Kidney tubule cell (primary cell): ENCODE results near the gene LRRC7.

Experiments
- DNase-seq: peaks from one replicate; pipeline ENCODE4 v3.0.0-alpha.2; 2018; ENCODE audit warnings: low spot score

Gene LRRC7

DNA sequence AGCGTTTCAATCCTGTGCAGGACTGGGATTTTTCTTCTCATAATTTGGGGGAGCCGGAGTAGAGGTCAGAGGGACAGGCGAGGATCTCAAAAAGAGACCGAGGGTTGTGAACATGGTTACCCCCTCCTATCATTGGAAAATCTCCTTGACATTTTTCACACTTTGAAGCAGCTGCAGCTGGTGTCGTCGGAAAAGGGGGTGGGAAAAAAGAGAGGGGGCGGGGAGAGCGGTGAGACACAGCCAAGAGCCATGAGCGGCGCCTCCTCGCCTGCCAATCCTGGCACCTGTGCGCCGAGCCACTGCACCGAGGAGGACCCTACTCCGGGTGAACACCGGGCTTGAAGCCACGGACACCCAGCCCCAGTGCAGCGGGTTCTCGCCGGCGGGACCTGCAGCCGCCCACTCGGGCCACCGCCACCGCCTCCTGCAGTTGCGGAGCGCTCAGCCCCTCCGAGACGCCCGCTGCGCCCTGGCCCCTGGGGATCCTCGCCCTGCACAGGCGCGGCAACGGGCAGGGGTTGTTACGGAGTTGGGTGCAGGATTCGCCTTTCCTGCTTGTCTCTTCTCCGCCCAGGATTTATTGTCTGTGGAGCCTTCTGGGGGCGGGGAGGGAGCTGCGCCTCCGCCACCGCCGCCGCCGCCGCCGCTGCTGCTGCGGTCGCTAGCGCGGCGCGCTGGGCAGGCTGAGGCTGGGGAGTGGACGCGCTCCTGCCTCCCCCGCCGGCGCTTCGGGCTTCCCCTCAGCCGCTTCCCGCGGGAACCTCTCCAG is at the start of gene LRRC7:
TSS of gene LRRC7 (plus strand) at position 271 of the 769 bp plus-strand sequence. CDS start 718 bp downstream, outside the sequence.
- peak; percentile 17 for DNase-seq

DNA sequence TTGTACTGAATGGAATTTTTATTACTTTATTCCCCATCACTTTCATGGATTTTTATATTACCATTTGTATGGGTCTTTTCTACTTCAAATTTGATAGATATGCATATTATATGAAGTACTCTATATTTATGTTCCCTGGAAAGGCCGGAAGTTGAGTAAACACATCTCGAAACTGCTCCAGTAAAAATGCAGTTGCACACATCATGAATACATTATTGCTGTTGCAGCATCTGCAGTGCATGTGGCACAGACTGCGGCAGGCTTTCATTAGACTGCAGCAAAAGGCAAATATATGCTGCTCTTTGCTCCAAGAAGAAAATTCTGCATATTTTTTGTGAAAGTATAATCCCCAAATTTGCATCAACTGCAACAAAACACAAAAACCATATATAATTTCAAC is 48.7 kb upstream of the LRRC7 start:
- no peak for DNase-seq

DNA sequence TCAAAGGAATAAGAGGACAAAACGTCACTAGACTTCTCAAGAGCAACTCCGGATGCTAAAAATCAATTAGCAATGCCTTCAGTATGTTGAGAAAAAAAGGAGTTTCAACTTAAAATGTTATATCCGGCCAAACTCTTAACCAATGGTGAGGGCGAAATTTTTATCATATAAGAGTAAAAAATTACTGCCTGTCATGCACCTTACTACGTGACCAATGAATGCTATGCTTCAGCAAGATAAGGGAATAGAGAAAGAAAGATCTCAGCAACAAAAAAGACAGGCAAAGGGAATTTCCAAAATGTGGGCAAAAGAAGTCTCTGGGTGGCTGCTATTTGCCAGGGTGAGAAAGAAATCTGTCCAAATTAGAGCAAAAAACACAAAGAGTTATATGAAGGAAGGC is 47.4 kb upstream of the LRRC7 start:
- no peak for DNase-seq

DNA sequence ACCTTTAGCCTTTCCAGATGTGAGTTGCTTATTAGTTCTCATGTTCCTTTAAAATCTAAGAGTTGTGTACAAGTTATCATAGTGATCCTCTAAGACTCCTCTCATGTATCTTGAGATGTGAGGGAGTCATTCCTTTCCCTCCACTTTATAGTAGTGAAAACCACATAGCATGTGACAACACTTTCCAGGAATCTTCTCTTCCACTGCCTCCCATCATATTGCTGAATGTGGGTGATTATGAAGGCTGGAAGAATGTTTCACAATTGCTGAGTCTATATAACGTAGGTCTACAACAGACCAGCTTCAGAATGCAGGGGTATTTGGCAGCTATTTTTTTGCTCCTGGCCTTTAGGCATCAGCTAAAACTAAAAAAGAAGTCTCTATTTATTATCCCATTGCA is 44.7 kb upstream of the LRRC7 start:
- peak; percentile 70 for DNase-seq

DNA sequence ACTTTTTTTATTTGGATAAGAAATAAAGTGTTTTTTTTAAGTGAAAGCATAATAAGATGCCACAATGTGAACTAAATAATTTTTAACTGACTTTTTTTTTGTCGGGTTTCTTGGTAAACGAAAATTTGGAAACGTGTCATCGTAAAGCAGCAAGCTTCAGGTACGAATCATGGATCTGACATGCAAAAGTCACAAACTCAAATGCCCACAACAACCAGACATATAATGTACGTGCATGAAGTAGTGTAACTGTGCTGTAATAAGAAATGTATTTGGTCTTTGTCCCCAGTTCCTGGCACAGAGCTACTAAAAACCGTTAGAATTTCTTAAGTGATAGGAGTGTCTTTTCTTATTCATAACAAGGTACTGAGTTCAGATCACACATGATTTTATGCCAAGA is 44.3 kb upstream of the LRRC7 start:
- no peak for DNase-seq

DNA sequence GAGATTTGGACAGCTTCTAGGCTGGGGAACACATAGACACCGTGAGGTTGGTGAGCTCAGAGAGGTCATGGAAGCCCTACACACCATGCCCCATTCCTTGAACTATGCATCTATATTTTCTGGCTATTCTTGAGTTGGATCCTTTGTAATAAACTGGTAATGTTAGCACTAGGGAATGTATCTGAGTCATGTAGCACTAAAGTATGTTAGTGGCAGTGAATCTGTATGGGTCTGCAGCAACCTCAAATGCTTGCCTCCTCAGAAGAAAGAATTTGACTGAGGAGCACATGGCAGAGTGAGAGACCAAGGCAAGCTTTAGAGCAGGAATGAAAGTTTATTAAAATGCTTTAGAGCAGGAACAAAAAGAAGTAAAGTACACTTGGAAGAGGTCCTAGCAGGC is 43.7 kb upstream of the LRRC7 start:
- peak; percentile 21 for DNase-seq

DNA sequence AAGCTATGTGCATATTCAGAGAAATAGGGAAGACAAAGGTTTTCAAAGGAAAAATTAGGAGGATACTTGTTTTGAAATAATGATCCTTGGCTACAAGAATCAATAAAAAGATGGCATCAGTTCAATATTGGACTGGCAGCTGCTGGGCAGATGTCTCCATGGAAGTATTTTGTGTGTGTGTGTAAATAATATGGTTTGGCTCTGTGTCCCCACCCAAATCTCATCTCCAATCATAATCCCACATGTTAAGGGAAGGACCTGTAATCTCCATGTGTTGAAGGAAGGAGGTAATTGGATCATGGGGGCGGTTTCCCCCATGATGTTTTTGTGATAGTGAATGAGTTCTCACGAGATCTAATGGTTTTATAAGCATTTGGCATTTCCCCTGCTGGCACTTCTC is 40.4 kb upstream of the LRRC7 start:
- no peak for DNase-seq

DNA sequence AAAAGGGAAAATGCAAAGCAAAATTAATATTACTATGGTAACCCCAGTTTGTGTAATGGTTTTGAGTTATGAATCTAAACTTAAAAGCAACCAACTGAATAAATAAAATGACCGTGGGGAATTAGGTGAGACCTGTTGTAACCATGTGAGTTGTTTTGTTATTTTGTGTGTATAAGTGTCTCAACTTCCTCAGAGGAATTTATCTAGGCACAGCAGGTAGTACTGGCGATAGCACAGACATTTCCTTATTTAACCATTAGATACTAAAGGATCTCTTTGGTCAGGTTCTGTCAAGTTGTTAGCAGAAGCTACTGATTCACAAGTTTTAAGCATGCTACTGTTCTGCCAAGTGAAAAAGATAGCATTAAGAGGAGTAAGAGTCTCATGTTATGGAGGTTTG is 39.3 kb upstream of the LRRC7 start:
- DNase-seq: no peak

DNA sequence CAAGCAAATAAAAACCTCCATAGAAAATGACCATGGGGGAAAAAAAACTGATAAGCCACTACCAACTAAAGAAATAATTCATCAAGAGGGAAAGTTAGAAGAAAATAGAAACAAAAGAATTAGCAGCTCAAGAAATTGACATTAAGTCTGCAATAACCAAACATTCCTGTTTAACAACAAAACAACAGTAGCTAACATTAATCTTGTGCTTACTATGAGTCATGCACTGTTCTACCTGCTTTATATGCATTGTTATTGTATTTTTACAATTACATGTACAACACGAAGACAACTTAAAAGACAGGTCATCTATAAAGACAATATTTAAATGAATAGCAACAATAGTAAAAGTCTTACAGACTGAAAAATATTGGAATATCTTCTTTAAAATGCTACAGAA is 34.4 kb upstream of the LRRC7 start:
- DNase-seq: no peak

DNA sequence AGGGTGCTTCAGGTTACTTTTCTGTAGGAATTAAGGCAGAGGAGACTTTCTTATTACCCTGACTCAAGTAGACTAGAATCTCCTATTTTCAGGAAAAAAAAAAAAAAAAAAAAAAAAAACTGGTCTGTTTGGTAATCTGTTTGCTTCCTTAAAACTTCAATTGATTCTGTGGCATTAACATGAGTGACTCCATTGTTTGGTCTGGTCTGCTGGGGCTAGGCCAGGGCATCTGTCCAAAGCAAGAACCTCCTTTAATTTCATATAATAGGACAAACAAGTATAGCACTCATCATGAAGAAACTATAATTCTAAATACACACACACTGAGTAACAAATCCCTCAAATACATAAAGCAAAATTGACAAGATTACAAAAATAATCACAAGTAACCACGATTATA is 32.9 kb upstream of the LRRC7 start:
- DNase-seq: no peak

DNA sequence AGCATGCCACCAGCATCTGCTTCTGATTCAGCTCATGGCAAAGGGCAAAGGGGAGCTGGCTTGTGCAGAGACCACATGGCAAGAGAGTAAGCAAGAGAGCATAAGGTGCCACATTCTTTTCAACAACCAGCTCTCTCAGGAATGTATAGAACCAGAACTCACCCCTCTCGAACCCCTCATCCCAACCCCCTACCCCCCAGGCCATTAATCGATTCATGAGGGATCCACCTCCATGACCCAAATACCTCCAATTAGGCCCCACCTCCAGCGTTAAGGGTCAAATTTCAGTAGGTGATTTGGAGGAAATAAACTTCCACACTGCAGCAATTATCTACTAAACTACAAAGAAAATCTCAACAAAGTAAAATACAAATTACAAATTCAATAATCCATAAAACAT is 32.2 kb upstream of the LRRC7 start:
- DNase-seq: no peak

DNA sequence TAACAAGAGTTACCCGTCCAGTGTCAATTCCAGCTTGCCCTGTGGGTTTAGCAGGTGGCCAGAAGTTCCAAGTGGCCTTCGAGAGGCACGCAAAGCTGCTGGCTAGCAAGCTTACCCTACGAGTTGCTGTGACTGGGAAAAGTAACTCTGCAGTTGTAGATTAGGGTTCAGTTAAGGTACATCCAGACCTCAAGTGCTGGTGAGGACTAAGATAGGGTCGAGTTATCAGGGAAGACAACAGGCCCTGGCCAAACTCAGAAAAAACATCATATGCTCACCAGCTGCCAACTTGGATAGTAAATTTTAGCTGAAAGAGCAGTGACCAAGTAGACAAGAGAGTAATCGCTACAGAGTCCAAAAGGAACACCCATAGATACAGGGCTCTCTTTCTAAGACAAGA is 27.7 kb upstream of the LRRC7 start:
- DNase-seq: no peak

DNA sequence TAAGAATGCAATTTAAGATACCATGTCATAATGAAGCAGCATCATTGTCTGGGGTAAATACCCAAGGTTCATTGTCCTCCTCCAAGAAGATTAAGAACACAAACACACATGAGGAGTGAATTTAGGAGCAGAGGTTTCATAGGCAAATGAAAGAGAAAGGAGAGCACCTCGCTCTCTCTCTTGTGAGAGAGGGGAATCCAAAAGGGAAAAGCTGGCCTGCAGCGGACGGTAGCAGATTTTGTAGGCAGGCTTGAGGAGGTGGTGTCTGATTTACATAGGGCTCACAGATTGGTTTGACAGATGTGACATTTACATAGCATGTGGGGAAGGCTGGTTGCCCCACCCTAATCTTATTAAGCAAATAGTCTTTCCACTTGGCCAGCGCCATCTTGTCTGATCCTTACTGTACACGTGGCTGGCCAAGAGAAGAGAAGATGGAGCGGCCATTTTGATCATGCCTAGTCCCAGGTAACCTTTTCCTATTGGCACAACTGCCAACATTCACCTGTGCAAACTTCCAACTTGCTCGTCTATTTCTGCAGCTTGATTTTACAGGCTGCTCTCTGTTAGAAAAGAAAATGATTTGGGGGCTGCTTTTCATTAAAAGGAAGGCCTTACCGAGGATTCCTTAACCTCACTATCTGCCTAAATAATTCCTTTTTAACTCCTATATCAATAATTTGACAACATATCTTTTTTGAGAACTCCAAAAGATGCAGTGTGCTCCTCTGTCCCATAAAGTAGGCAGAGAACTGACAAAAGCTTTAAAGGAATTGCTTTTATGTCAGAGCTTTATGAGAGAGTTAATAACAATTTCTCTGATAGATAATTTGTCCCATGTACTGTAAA is 16.0 kb upstream of the LRRC7 start:
- DNase-seq: no peak

DNA sequence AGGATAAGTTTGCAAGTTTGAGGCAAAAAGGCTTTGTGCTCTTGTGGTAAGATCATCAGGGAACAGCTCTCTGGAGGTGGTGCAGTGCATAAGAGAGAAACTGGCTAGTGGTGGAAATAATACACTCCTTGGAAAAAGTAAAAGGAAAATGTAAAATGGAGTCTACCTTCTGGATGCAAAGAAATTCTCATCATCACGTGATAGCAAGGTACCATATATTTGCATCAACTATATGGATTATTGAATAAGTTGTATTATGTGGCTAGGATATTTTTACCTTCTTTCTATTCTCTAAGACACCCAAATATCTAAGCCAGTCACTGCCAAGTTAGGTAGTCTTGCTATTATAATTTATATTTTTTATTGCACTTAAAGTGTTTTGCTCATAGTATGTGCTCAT is 14.0 kb upstream of the LRRC7 start:
- DNase-seq: no peak

DNA sequence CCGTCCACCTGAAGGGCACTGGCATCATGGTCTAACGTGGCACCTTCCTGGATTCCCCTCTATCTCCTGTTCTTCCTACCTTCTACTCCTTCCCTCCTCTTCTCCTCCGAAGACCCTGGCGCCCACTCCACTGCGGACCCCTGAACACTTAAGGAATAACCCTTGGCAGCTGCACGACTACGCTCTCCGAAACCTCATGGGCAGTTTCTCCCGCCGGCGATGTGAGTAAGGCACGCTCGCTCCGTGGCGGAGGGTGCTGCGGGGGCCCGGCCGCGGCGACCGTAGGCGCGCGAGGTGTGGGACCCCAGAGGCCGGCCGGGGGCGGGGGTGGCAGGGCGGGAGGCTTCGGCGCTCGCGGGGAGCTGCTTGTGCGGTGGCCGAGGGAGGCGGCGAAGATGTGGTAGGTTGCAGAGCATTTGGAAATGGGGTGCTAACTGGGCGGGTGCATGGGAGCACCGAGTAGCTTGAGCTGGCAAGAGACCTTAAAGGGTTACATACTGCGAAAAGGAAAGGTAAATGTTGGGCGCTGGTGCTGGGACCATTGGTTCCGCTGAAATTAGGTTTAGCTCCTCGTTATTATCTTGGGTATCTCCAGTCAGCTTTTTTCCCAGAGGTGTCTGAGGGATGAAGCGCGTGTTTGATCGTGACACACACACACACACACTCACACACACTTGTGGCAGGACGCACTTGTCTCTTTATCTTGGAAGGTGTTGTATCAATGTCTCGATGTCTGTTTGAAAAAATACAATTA is 876 bp downstream of the LRRC7 start:
- no peak for DNase-seq

DNA sequence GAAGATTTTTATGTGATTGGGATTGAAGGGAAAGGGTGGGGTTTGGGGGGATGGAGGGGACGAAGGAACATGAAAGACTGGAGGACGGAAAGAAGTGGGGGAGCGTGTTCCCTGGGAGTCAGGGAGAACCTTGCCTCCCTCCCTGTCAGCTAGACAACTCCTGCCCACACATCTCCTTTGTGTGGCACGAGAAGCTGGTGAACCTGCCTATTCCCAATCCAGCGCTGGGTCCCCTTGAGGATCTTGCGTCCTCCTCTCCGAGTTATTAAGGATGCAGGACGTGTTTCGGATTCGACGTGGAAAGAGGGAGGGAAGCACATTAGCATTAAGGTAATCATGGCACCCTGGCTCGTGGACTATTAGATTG is 1.4 kb downstream of the LRRC7 start:
- DNase-seq: no peak

DNA sequence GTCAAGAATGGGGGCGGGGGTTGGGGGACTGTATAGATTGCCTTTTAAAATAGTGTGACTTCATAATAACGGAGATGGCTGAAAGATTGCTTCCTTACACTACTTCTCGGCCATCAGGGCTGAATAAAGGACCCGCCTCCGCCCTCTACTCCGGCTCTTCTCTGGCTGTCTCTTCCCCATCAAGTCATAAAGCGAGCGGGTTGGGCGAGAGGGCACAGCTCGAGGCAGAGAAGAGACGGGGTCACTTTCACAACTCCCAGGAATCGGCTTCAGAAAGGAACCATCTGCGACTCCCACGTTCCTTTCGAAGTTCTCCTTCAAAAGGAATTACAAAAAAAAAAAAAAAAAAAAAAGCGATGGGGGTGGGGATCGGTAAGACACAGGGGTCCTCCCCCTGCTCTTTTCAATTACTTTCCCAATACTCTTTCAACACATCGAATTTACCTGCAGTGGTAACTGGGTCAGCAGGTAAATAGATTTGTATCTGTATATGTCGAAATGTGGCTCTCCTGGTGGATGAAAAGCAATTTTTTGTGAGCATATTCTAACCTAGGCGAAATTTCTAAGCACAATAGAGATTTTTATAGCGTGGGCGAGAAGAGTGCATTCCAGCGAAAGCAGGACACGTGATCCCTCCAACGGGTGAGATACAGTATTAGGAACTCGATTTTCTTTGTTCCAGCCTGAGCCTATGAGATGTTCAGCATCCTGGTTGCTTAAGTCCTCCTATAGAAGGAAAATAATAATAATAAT is 2.0 kb downstream of the LRRC7 start:
- peak; percentile 2 for DNase-seq

DNA sequence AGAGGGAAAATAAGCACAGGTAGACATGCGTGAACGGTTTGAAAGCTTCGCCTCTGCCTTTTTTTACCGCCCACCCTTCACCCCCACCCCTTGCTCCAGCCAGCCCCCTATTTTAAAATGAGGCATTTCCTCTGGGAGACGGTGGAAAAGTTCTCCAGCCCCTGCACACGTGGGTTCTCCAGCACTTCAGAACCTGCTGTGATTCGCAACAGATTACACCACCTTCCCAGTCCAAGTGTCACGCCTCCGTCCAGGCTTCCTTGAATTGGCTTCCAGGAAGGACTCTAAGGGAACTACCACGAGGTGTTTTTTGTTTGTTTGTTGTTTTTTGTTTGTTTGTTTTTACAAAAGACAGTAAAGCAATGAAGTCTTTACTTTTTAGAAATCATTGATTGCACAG is 2.6 kb downstream of the LRRC7 start:
- DNase-seq: no peak

DNA sequence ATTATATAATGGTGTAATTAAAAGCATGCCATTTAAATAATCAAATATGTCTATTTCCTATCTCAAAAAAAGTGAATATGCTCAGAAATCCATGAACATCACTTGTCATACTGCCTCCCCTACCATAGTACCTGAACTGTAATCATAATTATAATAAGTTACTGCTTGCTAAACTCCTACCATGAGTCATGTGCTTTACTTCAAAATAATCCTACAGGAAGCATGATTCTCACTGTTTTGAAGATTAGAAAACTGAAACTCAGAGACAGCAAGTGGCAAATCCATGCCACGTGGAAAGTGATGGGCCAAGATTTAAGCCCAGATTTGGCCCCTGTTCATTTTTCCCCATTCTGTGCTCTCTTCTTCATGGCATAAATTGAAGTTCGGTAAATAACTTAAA is 5.2 kb downstream of the LRRC7 start:
- no peak for DNase-seq

DNA sequence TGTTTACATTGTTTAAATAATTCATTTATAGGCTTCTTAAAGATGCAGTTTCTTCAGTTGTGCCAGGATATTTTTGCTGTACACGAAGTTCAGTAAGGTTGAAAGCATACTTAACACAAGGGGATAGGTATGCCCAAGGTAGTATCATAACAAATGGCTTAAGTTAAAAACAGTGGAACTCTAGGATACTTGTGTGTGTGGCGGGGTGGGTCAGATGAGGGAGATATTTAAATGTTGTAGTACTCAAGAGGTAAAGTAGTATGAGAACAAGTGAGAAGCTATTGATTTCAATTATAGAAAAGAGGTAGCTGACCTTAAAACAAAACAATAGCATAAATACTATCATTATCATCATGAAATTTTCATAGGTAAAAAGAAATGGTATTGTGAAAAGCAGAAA is 6.2 kb downstream of the LRRC7 start:
- no peak for DNase-seq

DNA sequence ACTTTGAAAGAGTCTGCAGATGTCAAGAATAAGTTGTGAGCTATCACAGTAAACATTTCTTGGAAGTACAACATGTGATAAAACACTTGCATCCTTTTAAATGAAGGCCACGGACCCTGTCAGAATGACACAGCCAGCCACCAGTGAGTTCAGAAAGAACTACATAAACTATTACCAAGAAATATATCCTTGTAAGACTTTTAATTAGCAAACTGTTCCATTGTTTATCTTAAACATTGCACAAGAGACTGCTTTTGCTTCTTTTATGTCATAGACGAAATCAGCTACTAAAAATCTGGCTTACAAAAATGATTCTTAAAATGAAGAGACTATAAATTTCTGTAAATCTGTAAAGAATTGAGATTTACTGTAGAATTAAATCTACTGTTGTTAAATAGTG is 17.9 kb downstream of the LRRC7 start:
- no peak for DNase-seq

DNA sequence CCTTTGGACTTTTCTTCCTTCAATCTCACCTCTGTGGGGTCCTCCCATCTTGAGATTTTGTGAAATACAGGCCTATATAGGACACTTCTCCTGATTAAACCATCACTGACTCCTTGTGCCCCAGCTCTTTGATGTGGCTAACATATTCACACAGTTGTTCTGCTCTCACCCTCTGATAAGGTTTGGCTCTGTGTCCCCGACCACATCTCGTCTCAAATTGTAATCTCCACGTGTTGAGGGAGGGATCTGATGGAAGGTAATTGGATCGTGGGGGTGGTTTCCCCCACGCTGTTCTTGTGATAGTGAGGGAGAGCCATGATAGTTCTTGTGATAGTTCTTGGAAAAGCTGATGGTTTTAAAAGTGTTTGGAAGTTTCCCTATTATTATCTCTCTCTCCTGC is 19.7 kb downstream of the LRRC7 start:
- DNase-seq: no peak
